Endodermal cell (in vitro differentiated cells): ENCODE results near the gene NCOA3. TPM values are rescaled to one million over a fixed set of nuclear protein-coding genes. Genes with fewer than 3 reads are reported as not detected.
"Not testable (repeated sequence)": the region's sequence is repeated elsewhere in the genome, so short reads cannot be mapped to it uniquely, and the experiment has no call there.

Experiments
- DNase-seq: peaks from one replicate; pipeline ENCODE4 v3.0.0-alpha.2; 2017
- H3K27ac ChIP-seq: 2 replicates; pipeline ENCODE4 v1.5.1; 2013; ENCODE audit warnings: mild to moderate bottlenecking, low read depth, low read length, moderate library complexity
- H3K27me3 ChIP-seq: 2 replicates; pipeline ENCODE4 v1.6.1; 2013; ENCODE audit warnings: mild to moderate bottlenecking, low read length, moderate library complexity; ENCODE audit not compliant: insufficient read depth, control insufficient read depth, poor library complexity, severe bottlenecking
- H3K36me3 ChIP-seq: 2 replicates; pipeline ENCODE4 v1.7.0; 2013; ENCODE audit warnings: mild to moderate bottlenecking, low read length, moderate library complexity; ENCODE audit not compliant: control insufficient read depth, insufficient read depth
- H3K4me1 ChIP-seq: one replicate; pipeline ENCODE4 v1.7.0; 2013; ENCODE audit warnings: low read length; ENCODE audit not compliant: control insufficient read depth, insufficient read depth
- H3K4me3 ChIP-seq: 2 replicates; pipeline ENCODE4 v1.5.1; 2013; ENCODE audit warnings: mild to moderate bottlenecking, low read length, moderate library complexity
- H3K9ac ChIP-seq: 2 replicates; pipeline ENCODE4 v1.6.1; 2013; ENCODE audit warnings: mild to moderate bottlenecking, low read length, moderate library complexity; ENCODE audit not compliant: poor library complexity, severe bottlenecking; ENCODE audit errors: extremely low read depth
- H3K9me3 ChIP-seq: 2 replicates; pipeline ENCODE4 v1.6.1; 2013; ENCODE audit warnings: mild to moderate bottlenecking, low read length, moderate library complexity; ENCODE audit not compliant: control insufficient read depth
- H3K27ac Mint-ChIP-seq: 2 replicates; pipeline ENCODE4 v1.8.0; 2020; ENCODE audit warnings: mixed read lengths
- H3K27me3 Mint-ChIP-seq: 2 replicates; pipeline ENCODE4 v1.8.0; 2021; ENCODE audit warnings: mild to moderate bottlenecking, mixed read lengths; ENCODE audit not compliant: insufficient read depth
- H3K36me3 Mint-ChIP-seq: 2 replicates; pipeline ENCODE4 v1.8.0; 2020; ENCODE audit warnings: low read depth, mixed read lengths
- H3K4me1 Mint-ChIP-seq: 2 replicates; pipeline ENCODE4 v1.8.0; 2020; ENCODE audit warnings: mixed read lengths
- H3K4me3 Mint-ChIP-seq: 2 replicates; pipeline ENCODE4 v1.8.0; 2020; ENCODE audit warnings: mild to moderate bottlenecking, moderate library complexity, mixed read lengths
- H3K9me3 Mint-ChIP-seq: 2 replicates; pipeline ENCODE4 v1.8.0; 2020; ENCODE audit warnings: mild to moderate bottlenecking, mixed read lengths
- WGBS, 2 experiments: methylation state at CpG; one replicate each; pipeline versions ENCODE4 v1.1.5 to v1.1.7; 2013; ENCODE audit warnings: missing lambda C conversion rate in 2 of 2, mixed read lengths in 1 of 2; ENCODE audit not compliant: insufficient coverage in 1 of 2, insufficient read length in 1 of 2; 5-methylcytosine and 5-hydroxymethylcytosine counted together
- total RNA-seq, 2 donors: library from RNA; stranded (reverse); fragmentation: NEBNext Ultra II Directional in 1 of 2; extraction: Animal tissue kit (Norgen Biotek cat#: 25700) in 1 of 2; gene quantifications; 2 replicates in 1 of 2; 3 replicates in 1 of 2; pipeline ENCODE4 v1.2.1, GENCODE V29; 2021
- TF ChIP-seq, protein P1 (sequence below): fragments of 200-600 bp; sonication (generic); conservative IDR thresholded peaks from 2 replicates; pipeline ENCODE4 v1.5.0; 2021; ENCODE audit warnings: antibody characterized with exemption, mild to moderate bottlenecking

The NCOA3 gene
- total RNA-seq, 2 donors from 2014 or later: 38.6 TPM

DNA sequence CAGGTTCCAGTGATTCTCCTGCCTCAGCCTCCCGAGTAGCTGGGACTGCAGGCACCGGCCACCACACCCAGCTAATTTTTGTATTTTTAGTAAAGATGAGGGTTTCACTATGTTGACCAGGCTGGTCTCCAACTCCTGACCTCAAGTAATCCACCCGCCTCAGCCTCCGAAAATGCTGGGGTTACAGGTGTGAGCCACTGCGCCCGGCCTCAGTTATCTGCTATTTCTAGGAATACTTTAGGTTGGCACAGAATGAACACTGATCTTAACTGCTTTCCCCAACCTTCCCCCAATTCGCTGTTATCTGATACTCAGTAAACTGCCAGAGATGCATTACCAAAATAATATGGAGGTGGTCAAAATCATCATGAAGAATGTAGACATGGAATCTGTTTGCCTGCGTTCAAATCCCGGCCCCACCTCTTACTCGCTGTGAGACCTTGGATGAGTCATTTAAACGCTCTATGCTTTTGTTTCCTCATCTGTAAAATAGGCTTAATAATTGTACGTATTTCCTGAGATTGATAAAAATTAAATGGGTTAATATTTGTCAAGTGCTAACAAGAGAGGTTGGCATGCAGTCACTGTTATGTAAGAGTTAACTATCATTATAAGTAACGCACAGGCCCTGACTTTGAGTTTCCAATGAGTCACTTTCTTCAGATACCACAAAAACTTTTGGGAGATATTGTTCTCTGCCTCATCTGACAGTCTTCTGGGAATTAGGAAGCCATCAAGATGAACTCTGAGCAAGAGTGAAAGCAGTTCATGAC is 44.5 kb upstream of the NCOA3 start:
- no peak overlapping the region for H3K27ac ChIP-seq
- 91 to 99% methylated on average over 11 to 13 of the region's 13 CpGs for WGBS, 2 experiments
- no peaks in the 10 kb centered on the region for H3K36me3 Mint-ChIP-seq

DNA sequence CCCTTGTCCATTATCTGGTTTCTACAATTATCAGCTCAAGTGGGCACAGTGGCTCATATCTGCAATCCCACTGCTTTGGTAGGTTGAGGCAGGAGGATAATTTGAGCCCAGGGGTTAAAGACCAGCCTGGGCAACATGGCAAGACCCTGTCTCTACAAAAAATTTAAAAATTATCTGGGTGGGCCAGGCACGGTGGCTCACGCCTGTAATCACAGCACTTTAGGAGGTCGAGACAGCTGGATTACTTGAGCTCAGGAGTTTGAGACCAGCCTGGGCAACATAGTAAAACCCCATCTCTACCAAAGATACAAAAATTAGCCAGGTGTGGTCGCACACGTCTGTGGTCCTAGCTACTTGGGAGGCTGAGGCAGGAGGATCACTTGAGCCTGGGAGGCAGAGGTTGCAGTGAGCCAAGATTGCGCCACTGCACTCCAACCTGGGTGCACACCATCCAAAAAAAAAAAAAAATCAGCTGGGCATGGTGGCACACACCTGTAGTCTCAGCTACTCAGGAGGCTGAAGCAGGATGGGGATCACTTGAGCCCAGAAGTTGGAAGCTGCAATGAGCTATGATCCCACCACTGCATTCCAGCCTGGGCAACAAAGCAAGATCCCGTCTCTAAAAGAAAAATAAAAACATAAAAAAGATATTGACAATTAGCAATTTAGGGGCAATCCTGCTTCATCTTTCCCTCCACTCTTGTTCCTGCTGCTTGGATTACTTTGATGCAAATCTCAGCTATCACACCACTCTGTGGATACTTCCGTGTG is 43.2 kb upstream of the NCOA3 start:
- not testable (repeated sequence) for H3K4me3 Mint-ChIP-seq, H3K27ac ChIP-seq, H3K4me1 ChIP-seq, H3K9me3 ChIP-seq, DNase-seq, H3K27me3 ChIP-seq, H3K36me3 ChIP-seq, H3K27me3 Mint-ChIP-seq, H3K4me3 ChIP-seq, H3K9ac ChIP-seq, H3K9me3 Mint-ChIP-seq, H3K27ac Mint-ChIP-seq, H3K36me3 Mint-ChIP-seq
- 92 to 98% methylated on average over 5 to 8 of the region's 8 CpGs for WGBS, 2 experiments
- H3K4me1 Mint-ChIP-seq: peaks cover 20% of the 10 kb centered on the region

More for the DNA sequence above, 44.5 kb upstream of the NCOA3 start:
- peaks cover 21% of the 10 kb centered on the region for H3K4me1 Mint-ChIP-seq
- TF ChIP-seq, protein P1, sequence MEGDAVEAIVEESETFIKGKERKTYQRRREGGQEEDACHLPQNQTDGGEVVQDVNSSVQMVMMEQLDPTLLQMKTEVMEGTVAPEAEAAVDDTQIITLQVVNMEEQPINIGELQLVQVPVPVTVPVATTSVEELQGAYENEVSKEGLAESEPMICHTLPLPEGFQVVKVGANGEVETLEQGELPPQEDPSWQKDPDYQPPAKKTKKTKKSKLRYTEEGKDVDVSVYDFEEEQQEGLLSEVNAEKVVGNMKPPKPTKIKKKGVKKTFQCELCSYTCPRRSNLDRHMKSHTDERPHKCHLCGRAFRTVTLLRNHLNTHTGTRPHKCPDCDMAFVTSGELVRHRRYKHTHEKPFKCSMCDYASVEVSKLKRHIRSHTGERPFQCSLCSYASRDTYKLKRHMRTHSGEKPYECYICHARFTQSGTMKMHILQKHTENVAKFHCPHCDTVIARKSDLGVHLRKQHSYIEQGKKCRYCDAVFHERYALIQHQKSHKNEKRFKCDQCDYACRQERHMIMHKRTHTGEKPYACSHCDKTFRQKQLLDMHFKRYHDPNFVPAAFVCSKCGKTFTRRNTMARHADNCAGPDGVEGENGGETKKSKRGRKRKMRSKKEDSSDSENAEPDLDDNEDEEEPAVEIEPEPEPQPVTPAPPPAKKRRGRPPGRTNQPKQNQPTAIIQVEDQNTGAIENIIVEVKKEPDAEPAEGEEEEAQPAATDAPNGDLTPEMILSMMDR: no peak
- Histone ChIP-seq H3K9ac (no peak overlapping the region), H3K4me1 (peaks cover 2% of the 10 kb centered on the region), H3K27me3 (no peaks in the 10 kb centered on the region), H3K36me3 (no peaks in the 10 kb centered on the region), H3K9me3 (no peaks in the 10 kb centered on the region), H3K4me3 (no peak overlapping the region)
- no peak overlapping the region for H3K4me3 Mint-ChIP-seq
- no peak for DNase-seq
- H3K27ac Mint-ChIP-seq: no peak overlapping the region
- H3K9me3 Mint-ChIP-seq: no peaks in the 10 kb centered on the region
- no peaks in the 10 kb centered on the region for H3K27me3 Mint-ChIP-seq

- H3K4me1 ChIP-seq: peaks cover 2% of the 10 kb centered on the region
- H3K9ac ChIP-seq: no peak overlapping the region
- Mint-ChIP-seq H3K9me3 (no peaks in the 10 kb centered on the region), H3K4me3 (no peak overlapping the region), H3K4me1 (peaks cover 17% of the 10 kb centered on the region), H3K36me3 (no peaks in the 10 kb centered on the region), H3K27me3 (no peaks in the 10 kb centered on the region), H3K27ac (no peak overlapping the region)
- no peak overlapping the region for H3K4me3 ChIP-seq
- WGBS, 2 experiments: 90 to 94% methylated on average over 7 to 9 of the region's 9 CpGs
- DNase-seq: no peak
- H3K27me3 ChIP-seq: no peaks in the 10 kb centered on the region
- H3K27ac ChIP-seq: no peak overlapping the region
- TF ChIP-seq, protein P1: no peak
- no peaks in the 10 kb centered on the region for H3K36me3 ChIP-seq
- H3K9me3 ChIP-seq: no peaks in the 10 kb centered on the region
These were observed 42.2 kb upstream of the NCOA3 start for GRCh38 chr20:47459344-47460073.

- H3K9me3 ChIP-seq, H3K36me3 ChIP-seq, H3K9me3 Mint-ChIP-seq, H3K27ac ChIP-seq, H3K36me3 Mint-ChIP-seq, H3K4me3 Mint-ChIP-seq, H3K27me3 Mint-ChIP-seq, H3K27me3 ChIP-seq, H3K27ac Mint-ChIP-seq, DNase-seq, H3K4me1 ChIP-seq, H3K4me3 ChIP-seq, H3K9ac ChIP-seq: not testable (repeated sequence)
- 94 to 98% methylated on average over 5 of the region's 6 CpGs for WGBS, 2 experiments
- peaks cover 12% of the 10 kb centered on the region for H3K4me1 Mint-ChIP-seq
These were observed 41.0 kb upstream of the NCOA3 start for GRCh38 chr20:47460761-47461112.
